Measurements from ENCODE around the gene FADS6. TPM values are rescaled to one million over a fixed set of nuclear protein-coding genes. Genes with fewer than 3 reads are reported as not detected.
A peak's percentile ranks its signal among the peaks of the same experiment; 100 is the strongest.

Gene FADS6
- polyA plus RNA-seq, 1 donor (not counting 4 experiments of a cell fraction or from before 2014, with no cell fraction given), result 0.07 TPM

DNA sequence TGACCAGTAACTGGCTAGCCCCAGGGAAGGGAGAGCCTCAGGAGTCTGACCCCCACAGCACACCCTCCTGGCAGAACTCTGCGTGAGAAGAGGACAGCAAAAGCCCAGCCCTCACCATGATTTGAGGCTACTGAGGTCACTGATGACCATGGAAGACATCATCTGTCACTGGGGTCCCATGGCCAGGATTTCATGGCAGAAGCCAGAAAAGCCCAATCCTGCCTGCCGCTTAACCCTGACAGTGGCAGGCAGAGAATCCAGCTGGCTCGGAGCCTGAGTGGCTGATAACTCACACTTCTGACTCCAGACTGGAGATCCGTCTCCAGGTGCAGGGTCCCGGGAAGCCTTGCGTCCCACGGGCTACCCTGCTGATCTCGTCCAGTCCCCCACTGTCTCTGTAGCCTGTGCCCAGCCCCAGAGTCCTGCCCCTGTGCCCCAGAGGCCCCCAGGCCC, 51.3 kb downstream of the FADS6 start:
- no peak overlapping the region for H2AFZ ChIP-seq (ENCODE audit: control insufficient read depth, low read length)
- H3K4me2 ChIP-seq (ENCODE audit: control insufficient read depth, extremely low read depth, insufficient read depth, low read depth, low read length), result peak overlapping the region; percentile 66
- no peak overlapping the region for H3K4me3 ChIP-seq (ENCODE audit: control insufficient read depth in 2 of 3, extremely low read depth in 1 of 3, insufficient read depth in 2 of 3, low read depth in 1 of 3, low read length in 3 of 3)
- no peaks in the 10 kb centered on the region for H4K20me1 ChIP-seq (ENCODE audit: control insufficient read depth, extremely low read depth, insufficient read depth, low read length)
- FAIRE-seq (peak; percentile 52), DNase-seq (ENCODE audit: low read depth, low spot score) (no peak)
- TF ChIP-seq EZH2 (IDR thresholded peaks at IDR 0.05; ENCODE audit: low read length), result no peak
- TF ChIP-seq, protein P1, sequence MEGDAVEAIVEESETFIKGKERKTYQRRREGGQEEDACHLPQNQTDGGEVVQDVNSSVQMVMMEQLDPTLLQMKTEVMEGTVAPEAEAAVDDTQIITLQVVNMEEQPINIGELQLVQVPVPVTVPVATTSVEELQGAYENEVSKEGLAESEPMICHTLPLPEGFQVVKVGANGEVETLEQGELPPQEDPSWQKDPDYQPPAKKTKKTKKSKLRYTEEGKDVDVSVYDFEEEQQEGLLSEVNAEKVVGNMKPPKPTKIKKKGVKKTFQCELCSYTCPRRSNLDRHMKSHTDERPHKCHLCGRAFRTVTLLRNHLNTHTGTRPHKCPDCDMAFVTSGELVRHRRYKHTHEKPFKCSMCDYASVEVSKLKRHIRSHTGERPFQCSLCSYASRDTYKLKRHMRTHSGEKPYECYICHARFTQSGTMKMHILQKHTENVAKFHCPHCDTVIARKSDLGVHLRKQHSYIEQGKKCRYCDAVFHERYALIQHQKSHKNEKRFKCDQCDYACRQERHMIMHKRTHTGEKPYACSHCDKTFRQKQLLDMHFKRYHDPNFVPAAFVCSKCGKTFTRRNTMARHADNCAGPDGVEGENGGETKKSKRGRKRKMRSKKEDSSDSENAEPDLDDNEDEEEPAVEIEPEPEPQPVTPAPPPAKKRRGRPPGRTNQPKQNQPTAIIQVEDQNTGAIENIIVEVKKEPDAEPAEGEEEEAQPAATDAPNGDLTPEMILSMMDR (optimal IDR thresholded peaks at IDR 0.05 in 1 of 3, IDR thresholded peaks at IDR 0.05 in 1 of 3, conservative IDR thresholded peaks at IDR 0.05 in 1 of 3; ENCODE audit: extremely low read depth in 1 of 3, insufficient read depth in 2 of 3, low read length in 3 of 3), result no peak
- H3K9me3 ChIP-seq (ENCODE audit: control insufficient read depth, low read depth, low read length), result no peaks in the 10 kb centered on the region
- H3K79me2 ChIP-seq (ENCODE audit: control insufficient read depth, insufficient read depth, low read length), result no peaks in the 10 kb centered on the region
- H3K27me3 ChIP-seq (ENCODE audit: control insufficient read depth, extremely low read depth, insufficient read depth, low read length), result peaks cover 30% of the 10 kb centered on the region
- H3K9me1 ChIP-seq (ENCODE audit: control insufficient read depth, extremely low read depth, insufficient read depth, low read length), result no peaks in the 10 kb centered on the region
- no peak overlapping the region for H3K27ac ChIP-seq (ENCODE audit: control insufficient read depth, insufficient read depth, low read length)
- H3K9ac ChIP-seq (ENCODE audit: control insufficient read depth, extremely low read depth, insufficient read depth, low read length), result no peak overlapping the region
- dilution Hi-C loops (cut with MboI; ENCODE audit: extremely low pct_ligation_motif_present, low sequenced_read_pairs), result no loop called here
- H3K36me3 ChIP-seq (ENCODE audit: control insufficient read depth in 2 of 2, extremely low read depth in 1 of 2, insufficient read depth in 2 of 2, low read length in 2 of 2), result no peaks in the 10 kb centered on the region
- peaks cover 7% of the 10 kb centered on the region for H3K4me1 ChIP-seq (ENCODE audit: control insufficient read depth, extremely low read depth, insufficient read depth, low read length)

DNA sequence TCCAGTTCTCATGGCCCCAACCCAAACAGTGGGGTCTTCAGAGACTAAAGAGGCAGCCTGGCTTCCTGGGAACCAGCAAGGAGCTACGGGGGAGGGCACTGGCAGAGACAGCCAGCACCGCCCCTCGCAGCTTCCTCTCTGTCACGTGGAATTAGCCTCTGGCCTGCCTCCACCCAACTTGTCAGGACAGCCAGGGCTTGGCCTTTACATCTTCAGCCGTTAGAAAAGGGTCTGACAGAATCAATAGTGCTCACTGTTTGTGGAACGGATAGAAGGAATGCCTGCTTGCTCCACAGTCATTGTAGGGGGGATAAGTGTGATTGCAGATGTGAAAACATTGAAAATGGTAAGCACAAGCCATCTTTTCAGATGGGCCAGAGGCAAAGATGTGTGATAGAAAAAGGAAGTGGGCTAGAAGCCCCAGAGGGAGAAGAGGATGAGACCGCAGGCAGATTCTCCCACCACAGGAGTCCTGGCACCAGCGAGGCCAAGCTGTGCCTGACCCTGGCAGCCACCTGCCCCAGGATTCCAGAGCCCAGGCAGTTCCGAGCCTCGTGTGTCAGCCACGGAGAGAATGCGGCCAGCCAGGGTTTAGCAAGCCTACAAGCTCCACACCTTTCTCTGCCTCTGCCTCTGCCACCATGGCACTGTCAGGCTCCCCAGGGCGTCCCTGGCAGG, 52.3 kb downstream of the FADS6 start:
- no peak for FAIRE-seq
- H4K20me1 ChIP-seq (ENCODE audit: control insufficient read depth, extremely low read depth, insufficient read depth, low read length), result no peaks in the 10 kb centered on the region
- no peak overlapping the region for H2AFZ ChIP-seq (ENCODE audit: control insufficient read depth, low read length)

More for the DNA sequence above, 52.3 kb downstream of the FADS6 start:
- Histone ChIP-seq H3K9me1 (ENCODE audit: control insufficient read depth, extremely low read depth, insufficient read depth, low read length) (no peaks in the 10 kb centered on the region), H3K4me2 (ENCODE audit: control insufficient read depth, extremely low read depth, insufficient read depth, low read depth, low read length) (no peak overlapping the region), H3K4me3 (ENCODE audit: control insufficient read depth in 2 of 3, extremely low read depth in 1 of 3, insufficient read depth in 2 of 3, low read depth in 1 of 3, low read length in 3 of 3) (no peak overlapping the region), H3K4me1 (ENCODE audit: control insufficient read depth, extremely low read depth, insufficient read depth, low read length) (peaks cover 7% of the 10 kb centered on the region), H3K79me2 (ENCODE audit: control insufficient read depth, insufficient read depth, low read length) (no peaks in the 10 kb centered on the region), H3K9ac (ENCODE audit: control insufficient read depth, extremely low read depth, insufficient read depth, low read length) (no peak overlapping the region), H3K9me3 (ENCODE audit: control insufficient read depth, low read depth, low read length) (no peaks in the 10 kb centered on the region), H3K27ac (ENCODE audit: control insufficient read depth, insufficient read depth, low read length) (no peak overlapping the region), H3K27me3 (ENCODE audit: control insufficient read depth, extremely low read depth, insufficient read depth, low read length) (peaks cover 28% of the 10 kb centered on the region), H3K36me3 (ENCODE audit: control insufficient read depth in 2 of 2, extremely low read depth in 1 of 2, insufficient read depth in 2 of 2, low read length in 2 of 2) (no peaks in the 10 kb centered on the region)
- dilution Hi-C loops (cut with MboI; ENCODE audit: extremely low pct_ligation_motif_present, low sequenced_read_pairs), result no loop called here
- DNase-seq (ENCODE audit: low read depth, low spot score), result no peak
- TF ChIP-seq, protein P1 (optimal IDR thresholded peaks at IDR 0.05 in 1 of 3, IDR thresholded peaks at IDR 0.05 in 1 of 3, conservative IDR thresholded peaks at IDR 0.05 in 1 of 3; ENCODE audit: extremely low read depth in 1 of 3, insufficient read depth in 2 of 3, low read length in 3 of 3), result no peak
- TF ChIP-seq EZH2 (IDR thresholded peaks at IDR 0.05; ENCODE audit: low read length), result no peak

Data from keratinocyte (primary cell).